HepG2 (cell line): Measurements from ENCODE around the gene CD320. TPM values are rescaled to one million over a fixed set of nuclear protein-coding genes. Genes with fewer than 3 reads are reported as not detected.

ENCODE experiments used
- ASH2L ChIP-seq: fragments of 300-600, 200-600 bp; sonication (generic); IDR thresholded peaks from 2 replicates; pipeline ENCODE4 v1.7.0; 2017; ENCODE audit warnings: low read depth, mild to moderate bottlenecking, moderate library complexity, mixed read lengths, low read length; ENCODE audit not compliant: insufficient read length
- BRD4 ChIP-seq: sonication (generic); formaldehyde crosslinking; IDR thresholded peaks from 2 replicates; pipeline ENCODE4 v1.4.0; 2020; ENCODE audit warnings: missing genetic modification reagents
- CEBPB ChIP-seq: IDR thresholded peaks from 2 replicates; pipeline ENCODE4 v1.6.1; 2011; ENCODE audit warnings: low read depth, low read length, improper control_type of control experiment, borderline replicate concordance
- GTF3A ChIP-seq: sonication (generic); formaldehyde crosslinking; conservative IDR thresholded peaks from 2 replicates; pipeline ENCODE4 v1.4.0; 2020; ENCODE audit warnings: mild to moderate bottlenecking, missing genetic modification reagents
- KLF6 ChIP-seq: IDR thresholded peaks from 2 replicates; pipeline ENCODE4 v1.8.0; 2016; ENCODE audit warnings: missing biosample characterization, missing genetic modification reagents
- NR2F1 ChIP-seq, 2 experiments: fragments of 450-650 bp in 1 of 2; formaldehyde crosslinking in 1 of 2; IDR thresholded peaks; 2 replicates each; pipeline versions ENCODE4 v1.5.0 to v1.6.1; 2016 to 2020; ENCODE audit warnings: mild to moderate bottlenecking in 1 of 2, missing compliant biosample characterization in 1 of 2, missing genetic modification reagents in 1 of 2, moderate library complexity in 1 of 2
- SOX13 ChIP-seq, 3 experiments: fragments of 450-650 bp in 1 of 3; sonication (generic) in 1 of 3; formaldehyde crosslinking in 1 of 3; IDR thresholded peaks in 2 of 3; conservative IDR thresholded peaks in 1 of 3; 2 replicates each; pipeline versions ENCODE4 v1.5.0 to v1.6.1; 2016 to 2020; ENCODE audit warnings: antibody characterized with exemption in 1 of 3, mild to moderate bottlenecking in 1 of 3, missing compliant biosample characterization in 1 of 3, missing genetic modification reagents in 1 of 3, moderate library complexity in 1 of 3
- STAT5B ChIP-seq: sonication (generic); formaldehyde crosslinking; IDR thresholded peaks from 2 replicates; pipeline ENCODE4 v1.4.0; 2020; ENCODE audit warnings: missing genetic modification reagents
- THAP9 ChIP-seq: sonication (generic); formaldehyde crosslinking; IDR thresholded peaks from 2 replicates; pipeline ENCODE4; 2020; ENCODE audit warnings: missing genetic modification reagents, mild to moderate bottlenecking, borderline replicate concordance
- ZHX2 ChIP-seq, 2 experiments: sonication (generic) in 1 of 2; formaldehyde crosslinking in 1 of 2; IDR thresholded peaks; 2 replicates each; pipeline versions ENCODE4 v1.6.1 to v1.9.0; 2014 to 2022; ENCODE audit warnings: antibody characterized with exemption in 1 of 2, borderline replicate concordance in 1 of 2, inconsistent platforms in 1 of 2, low read depth in 1 of 2, missing genetic modification reagents in 1 of 2
- ZNF362 ChIP-seq: sonication (generic); formaldehyde crosslinking; IDR thresholded peaks from 2 replicates; pipeline ENCODE4 v1.4.0; 2020; ENCODE audit warnings: missing genetic modification reagents, mild to moderate bottlenecking, borderline replicate concordance
- ZNF503 ChIP-seq: sonication (generic); formaldehyde crosslinking; IDR thresholded peaks from 2 replicates; pipeline ENCODE4 v1.4.0; 2020; ENCODE audit warnings: missing genetic modification reagents
- ZNF589 ChIP-seq: sonication (generic); formaldehyde crosslinking; conservative IDR thresholded peaks from 2 replicates; pipeline ENCODE4 v1.8.0; 2022; ENCODE audit warnings: mild to moderate bottlenecking, moderate library complexity, missing genetic modification reagents
- ZNF674 ChIP-seq: sonication (generic); formaldehyde crosslinking; IDR thresholded peaks from 2 replicates; pipeline ENCODE4 v1.5.0; 2020; ENCODE audit warnings: low read depth, mild to moderate bottlenecking, missing genetic modification reagents
- ZNF781 ChIP-seq: sonication (generic); formaldehyde crosslinking; IDR thresholded peaks from 2 replicates; pipeline ENCODE4 v1.5.1; 2020; ENCODE audit warnings: borderline replicate concordance, mild to moderate bottlenecking, missing genetic modification reagents; ENCODE audit errors: not compliant biosample characterization
- polyA plus RNA-seq, 8 experiments: library from polyadenylated mRNA; depleted of rRNA in 3 of 8; stranded (reverse) in 7 of 8; unstranded in 1 of 8; fragments of >200 nt; fragmentation: Illumina TruSeq in 4 of 8; extraction: Trizol in 4 of 8; gene quantifications; 2 replicates each; pipeline versions ENCODE4 v1.2.1 to v1.2.3, GENCODE V29; 2011 to 2016; ENCODE audit warnings: low read depth in 4 of 8, missing spikeins in 1 of 8, mixed read lengths in 1 of 8; ENCODE audit not compliant: insufficient read depth in 1 of 8
- total RNA-seq, 5 experiments: library from RNA; depleted of rRNA; stranded (reverse); fragments of >200 nt; fragmentation: Illumina TruSeq; extraction: Trizol; gene quantifications; 2 replicates each; pipeline ENCODE4 v1.2.3, GENCODE V29; 2016; ENCODE audit warnings: low read depth in 1 of 5

CD320 gene
- total and polyA plus RNA-seq, 2 of the 13 experiments (the other 11 are each of a cell fraction or from before 2014, with no cell fraction given), result 83.1 to 99.9 TPM

DNA sequence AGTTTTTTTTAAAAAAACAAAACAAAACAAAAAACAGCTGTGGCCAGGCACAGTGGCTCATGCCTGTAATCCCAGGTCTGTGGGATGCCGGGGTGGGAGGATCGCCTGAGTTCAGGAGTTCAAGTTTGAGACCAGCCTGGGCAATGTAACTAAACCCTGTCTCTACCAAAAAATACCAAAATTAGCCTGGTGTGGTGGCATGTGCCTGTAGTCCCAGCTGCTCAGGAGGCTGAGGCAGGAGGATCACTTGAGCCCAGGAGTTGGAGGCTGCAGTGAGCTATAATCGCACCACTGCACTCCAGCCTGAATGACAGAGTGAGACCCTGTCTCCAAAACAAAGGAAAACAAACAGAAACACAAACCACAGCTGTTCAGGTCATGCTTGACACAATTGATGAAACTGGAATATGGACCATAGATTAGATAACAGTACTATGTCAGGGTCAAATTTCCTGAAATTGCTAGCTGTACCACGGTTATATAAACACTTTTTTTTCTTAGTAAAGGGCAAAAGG lies 48.9 kb upstream of the CD320 start (continued):
- TF ChIP-seq SOX13 (IDR thresholded peaks at IDR 0.05) (peak; percentile 98), SOX13 (CRISPR knock-in tag; conservative IDR thresholded peaks at IDR 0.05 in 1 of 2, IDR thresholded peaks at IDR 0.05 in 1 of 2) (peak in 1 of 2 experiments; percentile 100; a peak in 2 of 4 replicates), NR2F1 (CRISPR knock-in tag; IDR thresholded peaks at IDR 0.05) (peak; percentile 79 to 93), ZNF589 (CRISPR knock-in tag) (peak; percentile 82), ZNF362 (peak; percentile 99), ZHX2 (IDR thresholded peaks at IDR 0.05; ENCODE audit: low read depth) (0 out of 2 replicates have a peak, but pooled peaks have one; percentile 39), ZHX2 (CRISPR knock-in tag; IDR thresholded peaks at IDR 0.05; ENCODE audit: borderline replicate concordance) (no peak), ASH2L (no peak), THAP9 (CRISPR knock-in tag) (no peak; the same call in 1 of the 2 replicates), STAT5B (no peak), BRD4 (CRISPR knock-in tag) (no peak), GTF3A (CRISPR knock-in tag) (no peak), ZNF503 (peak; percentile 88; the same call in 1 of the 2 replicates), ZNF781 (CRISPR knock-in tag) (peak; percentile 34), ZNF674 (no peak), KLF6 (CRISPR knock-in tag) (0 out of 2 replicates have a peak, but pooled peaks have one; percentile 53), CEBPB (peak; percentile 58; the same call in 1 of the 2 replicates)
